CD4-positive, alpha-beta T cell treated with Interleukin-17A for 4 hours (primary cell): ENCODE data around the gene TAL1.

Source experiments
- DNase-seq: peaks from one replicate; pipeline ENCODE4 v3.0.0-alpha.2; 2020; ENCODE audit warnings: mixed read lengths

The TAL1 gene

GRCh38 chr1:47229031-47229885, 2.8 kb downstream of the TAL1 start:
- DNase-seq = no peak

GRCh38 chr1:47228644-47229030, 3.4 kb downstream of the TAL1 start:
- no peak for DNase-seq

- no peak for DNase-seq
Observed at GRCh38 chr1:47227341-47228232, 4.4 kb downstream of the TAL1 start.

GRCh38 chr1:47226839-47227215, 5.2 kb downstream of the TAL1 start:
- no peak for DNase-seq

GRCh38 chr1:47226121-47226838, 5.7 kb downstream of the TAL1 start:
- no peak for DNase-seq

- DNase-seq = no peak
Observed at GRCh38 chr1:47225430-47226100, 6.5 kb downstream of the TAL1 start.

- no peak for DNase-seq
Observed at GRCh38 chr1:47224676-47225399, 7.2 kb downstream of the TAL1 start.

- DNase-seq = no peak
Observed at GRCh38 chr1:47223921-47224675, 7.9 kb downstream of the TAL1 start.

- DNase-seq = no peak
Observed at GRCh38 chr1:47223174-47223920, 8.7 kb downstream of the TAL1 start.

- no peak for DNase-seq
Observed at GRCh38 chr1:47222476-47222875, 9.5 kb downstream of the TAL1 start.

- DNase-seq = no peak
Observed at GRCh38 chr1:47219590-47220220, 12.3 kb downstream of the TAL1 start.

- DNase-seq = no peak
Observed at GRCh38 chr1:47219001-47219400, 13.0 kb downstream of the TAL1 start.

- no peak for DNase-seq
Observed at GRCh38 chr1:47216278-47217059, 15.6 kb downstream of the TAL1 start.

- DNase-seq = no peak
Observed at GRCh38 chr1:47215713-47216112, 16.3 kb downstream of the TAL1 start.

- no peak for DNase-seq
Observed at GRCh38 chr1:47214549-47214948, 17.5 kb downstream of the TAL1 start.

- no peak for DNase-seq
Observed at GRCh38 chr1:47213230-47213963, 18.6 kb downstream of the TAL1 start.

GRCh38 chr1:47212636-47213229, 19.3 kb downstream of the TAL1 start:
- DNase-seq = no peak

GRCh38 chr1:47211796-47212269, 20.2 kb downstream of the TAL1 start:
- no peak for DNase-seq
